ENCODE results near the gene GPR146. TPM values are rescaled to one million over a fixed set of nuclear protein-coding genes. Genes with fewer than 3 reads are reported as not detected.

GPR146 gene, protein sequence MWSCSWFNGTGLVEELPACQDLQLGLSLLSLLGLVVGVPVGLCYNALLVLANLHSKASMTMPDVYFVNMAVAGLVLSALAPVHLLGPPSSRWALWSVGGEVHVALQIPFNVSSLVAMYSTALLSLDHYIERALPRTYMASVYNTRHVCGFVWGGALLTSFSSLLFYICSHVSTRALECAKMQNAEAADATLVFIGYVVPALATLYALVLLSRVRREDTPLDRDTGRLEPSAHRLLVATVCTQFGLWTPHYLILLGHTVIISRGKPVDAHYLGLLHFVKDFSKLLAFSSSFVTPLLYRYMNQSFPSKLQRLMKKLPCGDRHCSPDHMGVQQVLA
- 10 to 100 TPM; 16.7 to 18.9 TPM for total RNA-seq
- 1 to 10 TPM; 6.3 to 8.7 (median 7.7) TPM for polyA plus RNA-seq (ENCODE audit: insufficient read length in 6 of 6)
- long read RNA-seq, donor 1, transcript GPR146-201 (2 exons, 1,969 nt): major isoform, 9 of 14 reads
- long read RNA-seq, donor 1, partial matches to known transcripts: 0 of 14 reads
- long read RNA-seq, donor 1, other reads (novel, unspliced or antisense): 0 of 14 reads
- long read RNA-seq, donor 2, transcript GPR146-201 (2 exons, 1,969 nt): major isoform, 5 of 9 reads
- long read RNA-seq, donor 2, partial matches to known transcripts: 0 of 9 reads
- long read RNA-seq, donor 2, other reads (novel, unspliced or antisense): 0 of 9 reads
- long read RNA-seq, donor 3, partial matches to known transcripts: 0 of 6 reads
- long read RNA-seq, donor 3, other reads (novel, unspliced or antisense): 0 of 6 reads
- long read RNA-seq, donor 4, transcript GPR146-201 (2 exons, 1,969 nt): major isoform, 6 of 12 reads
- long read RNA-seq, donor 4, partial matches to known transcripts: 0 of 12 reads
- long read RNA-seq, donor 4, other reads (novel, unspliced or antisense): 2 of 12 reads
- long read RNA-seq, donor 5, transcript GPR146-201 (2 exons, 1,969 nt): major isoform, 7 of 10 reads
- long read RNA-seq, donor 5, partial matches to known transcripts: 0 of 10 reads
- long read RNA-seq, donor 5, other reads (novel, unspliced or antisense): 0 of 10 reads
- long read RNA-seq, donor 6, partial matches to known transcripts: 0 of 5 reads
- long read RNA-seq, donor 6, other reads (novel, unspliced or antisense): 0 of 5 reads
- long read RNA-seq, donor 7, partial matches to known transcripts: 0 of 1 reads
- long read RNA-seq, donor 7, other reads (novel, unspliced or antisense): 0 of 1 reads
- long read RNA-seq, donor 8, partial matches to known transcripts: 0 of 2 reads
- long read RNA-seq, donor 8, other reads (novel, unspliced or antisense): 0 of 2 reads
- long read RNA-seq, donor 9: 0 reads
- long read RNA-seq, donor 10, transcript GPR146-201 (2 exons, 1,969 nt): major isoform, 13 of 16 reads
- long read RNA-seq, donor 10, partial matches to known transcripts: 0 of 16 reads
- long read RNA-seq, donor 10, other reads (novel, unspliced or antisense): 0 of 16 reads
- long read RNA-seq, donor 11, partial matches to known transcripts: 0 of 2 reads
- long read RNA-seq, donor 11, other reads (novel, unspliced or antisense): 0 of 2 reads
- long read RNA-seq, donor 12, transcript GPR146-201 (2 exons, 1,969 nt): major isoform, 6 of 8 reads
- long read RNA-seq, donor 12, partial matches to known transcripts: 0 of 8 reads
- long read RNA-seq, donor 12, other reads (novel, unspliced or antisense): 0 of 8 reads

DNA sequence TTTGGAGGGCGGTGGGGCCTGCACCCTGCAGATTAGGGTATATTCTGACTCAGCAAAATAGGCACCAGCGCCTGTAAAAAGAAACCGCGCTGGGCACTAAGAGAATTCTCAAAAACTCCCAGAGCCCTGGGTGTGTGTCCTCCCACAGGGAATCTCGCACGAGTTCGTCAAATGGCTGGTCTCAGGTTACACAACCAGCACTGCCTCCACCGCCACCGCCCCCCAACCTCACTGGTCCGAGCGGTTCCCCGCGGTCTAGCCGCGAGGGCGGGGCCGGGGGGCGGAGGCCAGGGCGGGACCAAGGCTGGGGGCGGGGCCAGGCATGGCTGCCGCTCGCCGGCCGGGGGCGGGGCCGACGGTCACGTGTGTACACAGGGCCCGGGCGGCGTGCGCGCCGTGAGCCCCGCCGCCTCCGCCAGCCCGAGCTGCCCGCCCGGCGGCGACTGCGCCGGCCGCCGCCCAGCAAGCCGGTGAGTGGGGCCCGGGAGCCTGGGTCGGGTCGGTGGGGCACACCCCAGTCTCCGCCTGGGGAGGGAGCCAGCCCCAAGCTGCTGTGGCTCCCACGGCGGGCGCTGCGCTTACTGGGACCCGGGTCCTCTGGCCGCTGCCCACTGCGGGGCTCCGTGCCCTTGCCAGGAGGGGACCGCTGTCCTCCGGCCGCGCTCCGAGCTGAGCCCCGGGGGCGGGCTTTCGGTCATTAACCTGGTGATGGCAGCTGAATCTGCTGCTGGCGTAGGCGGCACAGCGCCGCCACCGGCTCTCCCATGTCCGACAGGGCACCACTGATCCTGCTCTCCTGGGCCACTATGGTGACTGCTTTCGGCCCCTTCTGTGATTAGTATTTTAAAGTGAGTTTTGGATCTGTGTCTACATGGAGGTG is at the start of gene GPR146:
GPR146 (plus strand) TSS at position 358 of the 880 bp plus-strand sequence. CDS start 12,970 bp downstream, outside the sequence.
- Histone ChIP-seq H3K9me3 (no peaks in the 10 kb centered on the region), H3K27ac (peak within 1 kb of the TSS; percentile 80 to 87), H3K4me3 (peak within 1 kb of the TSS; percentile 58 to 78), H3K36me3 (no peaks in the 10 kb centered on the region), H3K4me1 (peaks cover 20 to 79% of the 10 kb centered on the region in 2 donors), H3K27me3 (peaks cover 0 to 17% of the 10 kb centered on the region in 2 donors)
- intact Hi-C loops (cut with DNase I): no loop called here
- peak; percentile 89 to 99 (median 97) for DNase-seq
- peak; percentile 97 for ATAC-seq
- TF ChIP-seq, protein P1, sequence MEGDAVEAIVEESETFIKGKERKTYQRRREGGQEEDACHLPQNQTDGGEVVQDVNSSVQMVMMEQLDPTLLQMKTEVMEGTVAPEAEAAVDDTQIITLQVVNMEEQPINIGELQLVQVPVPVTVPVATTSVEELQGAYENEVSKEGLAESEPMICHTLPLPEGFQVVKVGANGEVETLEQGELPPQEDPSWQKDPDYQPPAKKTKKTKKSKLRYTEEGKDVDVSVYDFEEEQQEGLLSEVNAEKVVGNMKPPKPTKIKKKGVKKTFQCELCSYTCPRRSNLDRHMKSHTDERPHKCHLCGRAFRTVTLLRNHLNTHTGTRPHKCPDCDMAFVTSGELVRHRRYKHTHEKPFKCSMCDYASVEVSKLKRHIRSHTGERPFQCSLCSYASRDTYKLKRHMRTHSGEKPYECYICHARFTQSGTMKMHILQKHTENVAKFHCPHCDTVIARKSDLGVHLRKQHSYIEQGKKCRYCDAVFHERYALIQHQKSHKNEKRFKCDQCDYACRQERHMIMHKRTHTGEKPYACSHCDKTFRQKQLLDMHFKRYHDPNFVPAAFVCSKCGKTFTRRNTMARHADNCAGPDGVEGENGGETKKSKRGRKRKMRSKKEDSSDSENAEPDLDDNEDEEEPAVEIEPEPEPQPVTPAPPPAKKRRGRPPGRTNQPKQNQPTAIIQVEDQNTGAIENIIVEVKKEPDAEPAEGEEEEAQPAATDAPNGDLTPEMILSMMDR (IDR thresholded peaks at IDR 0.05): peak; percentile 36 to 41

DNA sequence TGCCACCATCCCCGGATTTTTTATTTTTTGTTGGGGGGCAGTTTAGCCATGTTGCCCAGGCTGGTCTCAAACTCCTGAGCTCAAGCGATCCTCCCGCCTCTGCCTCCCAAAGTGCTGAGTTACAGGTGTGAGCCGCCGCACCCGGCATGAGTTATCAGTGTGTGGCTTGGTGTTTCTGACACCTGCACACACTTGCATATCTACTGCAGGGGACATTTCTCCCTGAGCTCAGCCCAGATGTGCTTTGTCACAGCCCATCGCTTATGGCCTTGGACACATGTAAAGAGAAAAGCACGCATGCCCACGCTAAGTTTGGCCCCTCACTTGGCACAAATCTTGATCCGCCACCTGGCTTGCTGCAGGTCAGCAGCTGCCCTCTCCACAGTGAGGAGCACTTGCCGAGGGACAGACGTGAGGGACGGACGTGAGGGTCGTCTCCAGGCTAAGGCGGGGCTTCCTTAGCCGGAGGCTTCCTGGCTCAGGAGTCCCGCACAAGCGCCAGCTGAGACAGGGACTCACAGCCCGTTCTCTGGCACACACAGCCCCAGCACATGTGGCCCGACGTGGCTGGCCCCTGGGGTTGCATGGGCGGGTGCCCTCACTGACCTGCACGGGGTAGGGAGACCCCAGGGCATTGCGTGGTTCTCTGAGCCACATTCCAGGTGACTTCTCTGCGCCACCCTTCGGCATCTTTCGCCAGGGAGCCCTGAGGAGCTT is 49.6 kb upstream of the GPR146 start:
- intact Hi-C loops (cut with DNase I): loop anchor here in 1 of 2 donors (2.0 kb wide), 1 partner anchor 70 kb away; no protein-coding TSS in a partner anchor
- Histone ChIP-seq H3K4me1 (peaks cover 0 to 9% of the 10 kb centered on the region in 2 donors), H3K36me3 (peaks cover 0 to 27% of the 10 kb centered on the region in 2 donors), H3K9me3 (no peaks in the 10 kb centered on the region), H3K27me3 (peaks cover 0 to 26% of the 10 kb centered on the region in 2 donors), H3K4me3 (no peak overlapping the region), H3K27ac (no peak overlapping the region)
- ATAC-seq: no peak
- DNase-seq: no peak
- TF ChIP-seq, protein P1 (IDR thresholded peaks at IDR 0.05): no peak

DNA sequence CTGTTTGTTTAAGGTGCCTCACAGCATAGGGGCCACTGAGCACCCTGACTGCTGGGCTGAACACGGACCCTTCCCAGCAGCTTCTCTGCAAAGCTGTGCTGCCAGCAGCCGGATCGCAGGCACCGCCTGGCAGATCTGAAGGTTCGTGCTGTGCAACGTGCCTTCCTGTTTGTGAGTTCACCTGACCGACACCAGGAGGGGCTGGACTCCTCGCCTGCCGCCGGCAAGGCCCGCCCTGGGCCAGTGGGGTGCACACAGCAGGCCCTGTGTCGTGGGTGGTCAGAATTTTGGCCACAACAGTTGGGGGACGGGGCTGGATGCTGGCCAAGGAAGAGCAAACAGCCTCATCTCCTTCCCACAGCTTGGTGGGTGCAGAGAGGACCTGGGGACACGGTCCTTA is 48.8 kb upstream of the GPR146 start:
- Histone ChIP-seq H3K27ac (no peak overlapping the region), H3K4me3 (no peak overlapping the region), H3K4me1 (peaks cover 0 to 9% of the 10 kb centered on the region in 2 donors), H3K36me3 (peaks cover 0 to 32% of the 10 kb centered on the region in 2 donors), H3K9me3 (no peaks in the 10 kb centered on the region), H3K27me3 (peaks cover 0 to 22% of the 10 kb centered on the region in 2 donors)
- DNase-seq (no peak), ATAC-seq (no peak)
- intact Hi-C loops (cut with DNase I): loop anchor here in 1 of 2 donors (2.0 kb wide), 1 partner anchor 69 kb away; no protein-coding TSS in a partner anchor
- TF ChIP-seq, protein P1 (IDR thresholded peaks at IDR 0.05): no peak

Measured in left lung (tissue), 14 donors.